Liver (tissue), 9 donors: Measurements from ENCODE around the gene CIITA. TPM values are rescaled to one million over a fixed set of nuclear protein-coding genes. Genes with fewer than 3 reads are reported as not detected.

Experiments used
- DNase-seq: peaks from one replicate; pipeline ENCODE4 v3.0.0-alpha.2; 2017; ENCODE audit warnings: low spot score
- H3K27ac ChIP-seq, 2 donors: one replicate each; pipeline ENCODE4 v1.7.0; 2013; ENCODE audit warnings: inconsistent platforms in 2 of 2, low read length in 2 of 2, control low read depth in 1 of 2, low read depth in 1 of 2, mild to moderate bottlenecking in 1 of 2
- H3K27me3 ChIP-seq, 4 donors: one replicate each; pipeline versions ENCODE4 v1.6.1 to v1.7.0; 2013; ENCODE audit warnings: low read length in 3 of 4, inconsistent platforms in 1 of 4, mild to moderate bottlenecking in 1 of 4, moderate library complexity in 1 of 4; ENCODE audit not compliant: control insufficient read depth in 4 of 4, insufficient read depth in 4 of 4
- H3K36me3 ChIP-seq, 4 donors: one replicate each; pipeline versions ENCODE4 v1.6.1 to v1.7.0; 2013; ENCODE audit warnings: low read length in 3 of 4, mild to moderate bottlenecking in 3 of 4, low read depth in 1 of 4, moderate library complexity in 1 of 4; ENCODE audit not compliant: control insufficient read depth in 4 of 4, insufficient read depth in 3 of 4
- H3K4me1 ChIP-seq, 4 donors: one replicate each; pipeline versions ENCODE4 v1.6.1 to v1.7.0; 2013; ENCODE audit warnings: low read length in 3 of 4, mild to moderate bottlenecking in 3 of 4, moderate library complexity in 1 of 4; ENCODE audit not compliant: control insufficient read depth in 4 of 4, insufficient read depth in 4 of 4
- H3K4me3 ChIP-seq, 3 donors: one replicate each; pipeline versions ENCODE4 v1.6.1 to v1.7.0; 2013; ENCODE audit warnings: low read length in 3 of 3, control low read depth in 1 of 3, low read depth in 1 of 3, mild to moderate bottlenecking in 1 of 3
- H3K9ac ChIP-seq, 2 donors: one replicate each; pipeline ENCODE4 v1.7.0; 2013; ENCODE audit warnings: low read length in 2 of 2, mild to moderate bottlenecking in 2 of 2, moderate library complexity in 2 of 2, control low read depth in 1 of 2, low read depth in 1 of 2
- H3K9me3 ChIP-seq, 4 donors: one replicate each; pipeline versions ENCODE4 v1.6.1 to v1.7.0; 2013; ENCODE audit warnings: low read length in 3 of 4; ENCODE audit not compliant: control insufficient read depth in 4 of 4
- EGR1 ChIP-seq, 2 donors: IDR thresholded peaks; 2 replicates each; pipeline ENCODE4 v1.6.1; 2016 to 2018; ENCODE audit warnings: antibody characterized with exemption in 2 of 2, low read depth in 2 of 2
- GABPA ChIP-seq, 2 donors: IDR thresholded peaks in 1 of 2; conservative IDR thresholded peaks in 1 of 2; 2 replicates each; pipeline ENCODE4 v1.6.1; 2016; ENCODE audit warnings: antibody characterized with exemption in 2 of 2, mild to moderate bottlenecking in 1 of 2, moderate library complexity in 1 of 2
- HNF4G ChIP-seq: IDR thresholded peaks from 2 replicates; pipeline ENCODE4 v1.6.1; 2016; ENCODE audit warnings: antibody characterized with exemption
- JUND ChIP-seq, 2 donors: IDR thresholded peaks; 2 replicates each; pipeline ENCODE4 v1.6.1; 2016; ENCODE audit warnings: antibody characterized with exemption in 2 of 2
- RAD21 ChIP-seq, 2 donors: IDR thresholded peaks; 2 replicates each; pipeline ENCODE4 v1.6.1; 2016; ENCODE audit warnings: antibody characterized with exemption in 2 of 2, mild to moderate bottlenecking in 2 of 2
- RXRA ChIP-seq, 2 donors: IDR thresholded peaks; 2 replicates each; pipeline ENCODE4 v1.6.1; 2017 to 2018; ENCODE audit warnings: antibody characterized with exemption in 2 of 2, mild to moderate bottlenecking in 1 of 2
- TAF1 ChIP-seq: conservative IDR thresholded peaks from 2 replicates; pipeline ENCODE4 v1.6.1; 2016; ENCODE audit warnings: antibody characterized with exemption, mild to moderate bottlenecking
- YY1 ChIP-seq: IDR thresholded peaks from 2 replicates; pipeline ENCODE4 v1.6.1; 2016; ENCODE audit warnings: antibody characterized with exemption, mild to moderate bottlenecking
- WGBS: extraction: QIAGEN DNeasy Blood & Tissue Kit; methylation state at CpG from one replicate; pipeline ENCODE4 v1.1.7; 2013; 5-methylcytosine and 5-hydroxymethylcytosine counted together
- polyA plus RNA-seq, 2 donors: library from polyadenylated mRNA; stranded (reverse) in 1 of 2; unstranded in 1 of 2; fragments of 200-250 nt in 1 of 2; fragments of >200 nt in 1 of 2; fragmentation: Nextera tagmentation in 1 of 2; extraction: Ambion mirVana in 1 of 2; gene quantifications; one replicate each; pipeline versions ENCODE4 v1.2.1 to v1.2.3, GENCODE V29; 2013 to 2015
- total RNA-seq, 2 donors: library from RNA; depleted of rRNA; stranded (reverse); fragments of >200 nt; gene quantifications; one replicate each; pipeline ENCODE4 v1.2.3, GENCODE V29; 2014
- TF ChIP-seq, protein P1 (sequence below): IDR thresholded peaks from 2 replicates; pipeline ENCODE4 v1.6.1; 2016; ENCODE audit warnings: antibody characterized with exemption
- TF ChIP-seq, protein P2 (sequence below): fragments of 150-350 bp; IDR thresholded peaks from 2 replicates; pipeline ENCODE4 v1.5.1; 2017; ENCODE audit warnings: improper control_type of control experiment, low read depth, low read length; ENCODE audit not compliant: missing input control
- TF ChIP-seq, protein P3 (sequence below): IDR thresholded peaks from 2 replicates; pipeline ENCODE4 v1.6.1; 2016; ENCODE audit warnings: antibody characterized with exemption
- donor health status: healthy.
- donor health status: healthy.
- donor health status: healthy.
- donor health status: healthy.
- donor health status: healthy.

CIITA gene
- total and polyA plus RNA-seq, 4 donors: 1.6 to 4.2 (median 2.2) TPM

DNA sequence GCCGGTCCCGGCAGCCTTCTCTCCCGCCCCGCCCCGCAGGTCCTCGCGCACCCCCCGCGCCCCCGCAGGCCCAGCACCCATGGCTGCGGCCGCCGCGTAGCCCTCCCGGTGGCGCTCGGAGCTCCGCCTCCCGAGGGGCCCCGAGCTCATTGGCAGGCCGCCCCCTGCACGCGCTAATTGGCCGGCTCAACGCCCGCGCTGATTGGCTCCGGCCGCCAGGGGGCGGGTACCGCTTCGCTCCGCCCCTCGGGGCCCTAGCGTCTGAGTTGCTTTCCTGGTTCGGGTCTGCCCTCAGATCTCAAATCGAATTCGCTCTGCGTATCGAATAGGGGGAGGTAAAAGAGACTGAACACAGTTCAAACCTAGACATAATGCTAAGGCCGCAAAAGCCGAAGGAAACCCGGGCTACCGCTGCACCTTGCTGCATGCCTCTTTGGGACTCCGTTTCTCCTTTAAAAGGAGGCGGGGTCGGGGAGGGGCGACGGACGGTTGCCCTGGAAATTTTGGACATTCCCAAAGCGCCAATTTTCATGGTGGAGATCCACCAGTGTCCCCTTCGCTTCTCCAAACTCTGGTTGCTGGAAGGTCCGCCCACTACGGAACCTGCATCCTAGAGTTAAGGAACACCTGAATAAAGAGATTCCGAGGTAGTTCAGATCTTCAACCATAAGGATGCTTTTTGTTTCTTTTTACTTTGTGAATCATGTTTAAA is 65.5 kb downstream of the CIITA start, which contains the start of gene DEXI (continued):
- TF ChIP-seq, protein P1, sequence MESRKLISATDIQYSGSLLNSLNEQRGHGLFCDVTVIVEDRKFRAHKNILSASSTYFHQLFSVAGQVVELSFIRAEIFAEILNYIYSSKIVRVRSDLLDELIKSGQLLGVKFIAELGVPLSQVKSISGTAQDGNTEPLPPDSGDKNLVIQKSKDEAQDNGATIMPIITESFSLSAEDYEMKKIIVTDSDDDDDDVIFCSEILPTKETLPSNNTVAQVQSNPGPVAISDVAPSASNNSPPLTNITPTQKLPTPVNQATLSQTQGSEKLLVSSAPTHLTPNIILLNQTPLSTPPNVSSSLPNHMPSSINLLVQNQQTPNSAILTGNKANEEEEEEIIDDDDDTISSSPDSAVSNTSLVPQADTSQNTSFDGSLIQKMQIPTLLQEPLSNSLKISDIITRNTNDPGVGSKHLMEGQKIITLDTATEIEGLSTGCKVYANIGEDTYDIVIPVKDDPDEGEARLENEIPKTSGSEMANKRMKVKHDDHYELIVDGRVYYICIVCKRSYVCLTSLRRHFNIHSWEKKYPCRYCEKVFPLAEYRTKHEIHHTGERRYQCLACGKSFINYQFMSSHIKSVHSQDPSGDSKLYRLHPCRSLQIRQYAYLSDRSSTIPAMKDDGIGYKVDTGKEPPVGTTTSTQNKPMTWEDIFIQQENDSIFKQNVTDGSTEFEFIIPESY: no peak
- TF ChIP-seq, protein P2, sequence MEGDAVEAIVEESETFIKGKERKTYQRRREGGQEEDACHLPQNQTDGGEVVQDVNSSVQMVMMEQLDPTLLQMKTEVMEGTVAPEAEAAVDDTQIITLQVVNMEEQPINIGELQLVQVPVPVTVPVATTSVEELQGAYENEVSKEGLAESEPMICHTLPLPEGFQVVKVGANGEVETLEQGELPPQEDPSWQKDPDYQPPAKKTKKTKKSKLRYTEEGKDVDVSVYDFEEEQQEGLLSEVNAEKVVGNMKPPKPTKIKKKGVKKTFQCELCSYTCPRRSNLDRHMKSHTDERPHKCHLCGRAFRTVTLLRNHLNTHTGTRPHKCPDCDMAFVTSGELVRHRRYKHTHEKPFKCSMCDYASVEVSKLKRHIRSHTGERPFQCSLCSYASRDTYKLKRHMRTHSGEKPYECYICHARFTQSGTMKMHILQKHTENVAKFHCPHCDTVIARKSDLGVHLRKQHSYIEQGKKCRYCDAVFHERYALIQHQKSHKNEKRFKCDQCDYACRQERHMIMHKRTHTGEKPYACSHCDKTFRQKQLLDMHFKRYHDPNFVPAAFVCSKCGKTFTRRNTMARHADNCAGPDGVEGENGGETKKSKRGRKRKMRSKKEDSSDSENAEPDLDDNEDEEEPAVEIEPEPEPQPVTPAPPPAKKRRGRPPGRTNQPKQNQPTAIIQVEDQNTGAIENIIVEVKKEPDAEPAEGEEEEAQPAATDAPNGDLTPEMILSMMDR: peak; percentile 30

DNA sequence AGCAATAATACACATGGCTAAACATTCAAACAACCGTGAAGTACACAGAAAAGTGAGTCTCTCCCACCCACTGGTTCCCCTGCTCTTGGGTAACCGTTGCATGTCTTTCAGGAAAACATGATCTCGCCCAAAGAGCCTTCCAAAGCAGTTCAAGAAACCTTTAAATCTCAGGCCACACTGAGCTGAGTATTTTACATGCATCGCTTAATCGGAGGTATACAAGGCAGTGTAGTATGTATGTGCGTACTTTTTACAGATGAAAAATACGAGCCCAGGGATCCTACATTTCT is 66.0 kb downstream of the CIITA start:
- H3K9ac ChIP-seq: no peak overlapping the region
- no peaks in the 10 kb centered on the region for H3K36me3 ChIP-seq
- H3K9me3 ChIP-seq: no peaks in the 10 kb centered on the region
- H3K27me3 ChIP-seq: no peaks in the 10 kb centered on the region
- no peak for DNase-seq
- WGBS: 85% methylated on average over 7 of the region's 7 CpGs
- peak overlapping the region; percentile 78 to 79 for H3K27ac ChIP-seq
- TF ChIP-seq GABPA (IDR thresholded peaks at IDR 0.05 in 1 of 2, conservative IDR thresholded peaks at IDR 0.05 in 1 of 2) (no peak), TAF1 (no peak), JUND (IDR thresholded peaks at IDR 0.05) (no peak), RAD21 (IDR thresholded peaks at IDR 0.05) (no peak), HNF4G (no peak), YY1 (no peak), RXRA (IDR thresholded peaks at IDR 0.05) (no peak)
- TF ChIP-seq, protein P3, sequence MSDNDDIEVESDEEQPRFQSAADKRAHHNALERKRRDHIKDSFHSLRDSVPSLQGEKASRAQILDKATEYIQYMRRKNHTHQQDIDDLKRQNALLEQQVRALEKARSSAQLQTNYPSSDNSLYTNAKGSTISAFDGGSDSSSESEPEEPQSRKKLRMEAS: no peak
- TF ChIP-seq, protein P1: no peak
- H3K4me3 ChIP-seq: peak overlapping the region in 2 of 3 donors; percentile 30 to 35
- peaks cover 12 to 65% (median 59%) of the 10 kb centered on the region in 4 donors for H3K4me1 ChIP-seq

DNA sequence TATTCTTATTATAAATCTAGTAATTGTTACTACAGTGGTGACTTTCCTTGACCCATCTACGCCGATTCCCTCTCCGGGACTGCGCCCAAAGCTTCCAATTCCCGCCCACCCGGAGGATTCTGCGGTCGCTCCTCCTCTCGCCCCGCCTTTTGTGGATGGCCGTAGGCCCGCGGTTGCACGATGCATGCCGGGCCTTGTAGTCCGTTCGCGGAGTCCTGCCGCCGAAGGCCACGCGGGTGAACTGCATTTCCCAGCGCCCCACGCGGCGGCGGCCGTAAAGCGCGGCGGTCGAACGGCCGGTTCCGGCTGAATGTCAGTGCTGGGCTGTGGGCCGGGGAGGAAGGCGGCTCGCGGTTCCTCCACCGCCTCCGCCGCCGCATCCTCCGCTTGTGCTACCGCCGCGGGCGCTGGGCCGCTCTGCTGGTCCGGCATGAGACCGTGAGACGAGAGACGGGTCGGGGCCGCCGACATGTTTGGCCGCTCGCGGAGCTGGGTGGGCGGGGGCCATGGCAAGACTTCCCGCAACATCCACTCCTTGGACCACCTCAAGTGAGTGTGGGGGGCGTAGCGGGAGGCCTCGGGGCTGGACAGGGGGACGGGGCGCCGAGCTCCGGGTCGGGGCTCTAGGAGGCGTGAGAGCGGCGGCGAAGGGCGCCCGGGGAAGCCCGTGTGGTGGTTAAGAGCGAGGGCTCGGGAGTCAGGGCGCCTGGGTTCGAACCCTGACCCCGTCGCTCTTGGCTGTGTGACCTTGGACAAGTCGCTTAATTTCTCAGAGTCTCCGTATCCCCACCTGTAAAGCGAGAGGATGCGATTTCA is 67.5 kb downstream of the CIITA start, which contains the start of gene CLEC16A:
Gene CLEC16A, plus strand, starts transcription at position 316 of the 816 bp plus-strand sequence. Its CDS starts 154 bp downstream, at position 470.
- Histone ChIP-seq H3K9ac (peak within 1 kb of the TSS; percentile 11 to 77), H3K4me3 (peak within 1 kb of the TSS; percentile 58 to 93 (median 71)), H3K27me3 (no peaks in the 10 kb centered on the region), H3K4me1 (peaks cover 4 to 57% (median 44%) of the 10 kb centered on the region in 4 donors), H3K9me3 (no peaks in the 10 kb centered on the region), H3K27ac (peak within 1 kb of the TSS; percentile 78 to 79), H3K36me3 (no peaks in the 10 kb centered on the region)
- DNase-seq: peak; percentile 97
- under 1% methylated on average over 86 of the region's 86 CpGs for WGBS
- TF ChIP-seq TAF1 (no peak), RAD21 (IDR thresholded peaks at IDR 0.05) (peak in 1 of 2 donors; percentile 24), JUND (IDR thresholded peaks at IDR 0.05) (no peak), YY1 (peak; percentile 71), GABPA (IDR thresholded peaks at IDR 0.05 in 1 of 2, conservative IDR thresholded peaks at IDR 0.05 in 1 of 2) (peak in 1 of 2 donors; percentile 88), EGR1 (IDR thresholded peaks at IDR 0.05; ENCODE audit: low read depth in 2 of 2) (peak in 1 of 2 donors; percentile 66)
- TF ChIP-seq, protein P3: peak; percentile 24
- TF ChIP-seq, protein P1: peak; percentile 49
- TF ChIP-seq, protein P2: no peak
